T-helper 17 cell (primary cell): Measurements from ENCODE around the gene SDR9C7. TPM values are rescaled to one million over a fixed set of nuclear protein-coding genes. Genes with fewer than 3 reads are reported as not detected.
"Not testable (repeated sequence)": the region's sequence is repeated elsewhere in the genome, so short reads cannot be mapped to it uniquely, and the experiment has no call there.

Source experiments
- ATAC-seq: fragments of 150-1000 bp; cut with Tn5 transposase; 2 replicates; pipeline ENCODE4 v1.10.0; 2021; ENCODE audit warnings: mild to moderate bottlenecking, moderate library complexity
- DNase-seq, 3 donors: peaks; one replicate each; pipeline versions ENCODE4 v3.0.0 to v3.0.0-alpha.2; 2020 to 2021
- H3K9me3 ChIP-seq: one replicate; pipeline ENCODE4 v1.7.0; 2013; ENCODE audit warnings: low read length, mild to moderate bottlenecking; ENCODE audit not compliant: control insufficient read depth, poor library complexity, severe bottlenecking
- H3K27ac Mint-ChIP-seq: one replicate; pipeline ENCODE4 v1.8.0; 2022; ENCODE audit warnings: mild to moderate bottlenecking, moderate library complexity, mixed read lengths
- H3K27me3 Mint-ChIP-seq: one replicate; pipeline ENCODE4 v1.8.0; 2022; ENCODE audit warnings: mixed read lengths
- H3K36me3 Mint-ChIP-seq: one replicate; pipeline ENCODE4 v1.8.0; 2022; ENCODE audit warnings: low read depth, mixed read lengths
- H3K4me1 Mint-ChIP-seq: one replicate; pipeline ENCODE4 v1.8.0; 2022; ENCODE audit warnings: mild to moderate bottlenecking, mixed read lengths
- H3K4me3 Mint-ChIP-seq: one replicate; pipeline ENCODE4 v1.8.0; 2022; ENCODE audit warnings: mild to moderate bottlenecking, moderate library complexity, mixed read lengths
- total RNA-seq, 4 donors: library from RNA in 2 of 4; stranded (reverse) in 2 of 4; gene quantifications; one replicate each; pipeline ENCODE4 v1.2.3 and lab custom pipeline; 2022 to 2026

Gene SDR9C7
- total RNA-seq, 2 donors from 2014 or later, result not detected

- Mint-ChIP-seq H3K4me3 (no peak overlapping the region), H3K36me3 (peaks cover 2% of the 10 kb centered on the region), H3K27ac (no peak overlapping the region), H3K27me3 (peaks cover 31% of the 10 kb centered on the region), H3K4me1 (peaks cover 3% of the 10 kb centered on the region)
- no peak for ATAC-seq
- H3K9me3 ChIP-seq, result no peaks in the 10 kb centered on the region
- no peak for DNase-seq
Measured at GRCh38 chr12:56943878-56944277, 9.7 kb upstream of the SDR9C7 start.

GRCh38 chr12:56943374-56943773 is 9.2 kb upstream of the SDR9C7 start:
- peaks cover 26% of the 10 kb centered on the region for H3K27me3 Mint-ChIP-seq
- not testable (repeated sequence) for ATAC-seq, DNase-seq, H3K27ac Mint-ChIP-seq, H3K4me1 Mint-ChIP-seq, H3K4me3 Mint-ChIP-seq, H3K9me3 ChIP-seq, H3K36me3 Mint-ChIP-seq

- Mint-ChIP-seq H3K27ac (no peak overlapping the region), H3K27me3 (peaks cover 37% of the 10 kb centered on the region), H3K36me3 (peaks cover 2% of the 10 kb centered on the region), H3K4me1 (peaks cover 3% of the 10 kb centered on the region), H3K4me3 (no peak overlapping the region)
- DNase-seq (no peak), ATAC-seq (no peak)
- no peaks in the 10 kb centered on the region for H3K9me3 ChIP-seq
Measured at GRCh38 chr12:56941299-56942017, 7.2 kb upstream of the SDR9C7 start.

- H3K4me3 Mint-ChIP-seq, H3K9me3 ChIP-seq, ATAC-seq, H3K27ac Mint-ChIP-seq, H3K4me1 Mint-ChIP-seq, DNase-seq, H3K36me3 Mint-ChIP-seq: not testable (repeated sequence)
- H3K27me3 Mint-ChIP-seq, result peaks cover 41% of the 10 kb centered on the region
Measured at GRCh38 chr12:56940942-56941298, 6.7 kb upstream of the SDR9C7 start.

GRCh38 chr12:56935752-56936151 is 1.5 kb upstream of the SDR9C7 start:
- Mint-ChIP-seq H3K4me1 (peaks cover 7% of the 10 kb centered on the region), H3K36me3 (no peaks in the 10 kb centered on the region), H3K4me3 (no peak overlapping the region), H3K27me3 (peaks cover 21% of the 10 kb centered on the region), H3K27ac (no peak overlapping the region)
- no peak for DNase-seq
- no peak for ATAC-seq
- H3K9me3 ChIP-seq, result no peaks in the 10 kb centered on the region

- no peak for DNase-seq
- no peaks in the 10 kb centered on the region for H3K9me3 ChIP-seq
- Mint-ChIP-seq H3K27me3 (peaks cover 21% of the 10 kb centered on the region), H3K27ac (no peak overlapping the region), H3K4me1 (peaks cover 7% of the 10 kb centered on the region), H3K36me3 (no peaks in the 10 kb centered on the region), H3K4me3 (no peak overlapping the region)
- ATAC-seq, result no peak
Measured at GRCh38 chr12:56935157-56935556, 949 bp upstream of the SDR9C7 start.

- DNase-seq (no peak), ATAC-seq (no peak)
- peaks cover 2% of the 10 kb centered on the region for H3K36me3 Mint-ChIP-seq
- no peak overlapping the region for H3K27ac Mint-ChIP-seq
- no peak overlapping the region for H3K4me3 Mint-ChIP-seq
- H3K27me3 Mint-ChIP-seq, result peaks cover 31% of the 10 kb centered on the region
- H3K9me3 ChIP-seq, result no peaks in the 10 kb centered on the region
- peaks cover 11% of the 10 kb centered on the region for H3K4me1 Mint-ChIP-seq
Measured at GRCh38 chr12:56932867-56933266, 1.3 kb downstream of the SDR9C7 start.

GRCh38 chr12:56932146-56932545 is 2.1 kb downstream of the SDR9C7 start:
- Mint-ChIP-seq H3K4me1 (peaks cover 11% of the 10 kb centered on the region), H3K4me3 (no peak overlapping the region), H3K27me3 (peaks cover 31% of the 10 kb centered on the region), H3K27ac (no peak overlapping the region), H3K36me3 (peaks cover 2% of the 10 kb centered on the region)
- DNase-seq, result no peak
- no peak for ATAC-seq
- H3K9me3 ChIP-seq, result no peaks in the 10 kb centered on the region

- Mint-ChIP-seq H3K4me3 (no peak overlapping the region), H3K27ac (no peak overlapping the region), H3K27me3 (peaks cover 31% of the 10 kb centered on the region), H3K4me1 (peaks cover 11% of the 10 kb centered on the region), H3K36me3 (peaks cover 2% of the 10 kb centered on the region)
- ATAC-seq (peak; percentile 44), DNase-seq (no peak)
- H3K9me3 ChIP-seq, result no peaks in the 10 kb centered on the region
Measured at GRCh38 chr12:56931474-56931978, 2.7 kb downstream of the SDR9C7 start.

GRCh38 chr12:56930241-56930640 is 4.0 kb downstream of the SDR9C7 start:
- no peak overlapping the region for H3K4me3 Mint-ChIP-seq
- H3K4me1 Mint-ChIP-seq, result peaks cover 11% of the 10 kb centered on the region
- no peak overlapping the region for H3K27ac Mint-ChIP-seq
- DNase-seq (no peak), ATAC-seq (no peak)
- H3K9me3 ChIP-seq, result no peaks in the 10 kb centered on the region
- peaks cover 28% of the 10 kb centered on the region for H3K27me3 Mint-ChIP-seq
- peaks cover 2% of the 10 kb centered on the region for H3K36me3 Mint-ChIP-seq

- Mint-ChIP-seq H3K36me3 (peaks cover 2% of the 10 kb centered on the region), H3K4me1 (peaks cover 9% of the 10 kb centered on the region), H3K4me3 (no peak overlapping the region), H3K27me3 (peaks cover 28% of the 10 kb centered on the region), H3K27ac (no peak overlapping the region)
- H3K9me3 ChIP-seq, result no peaks in the 10 kb centered on the region
- ATAC-seq (no peak), DNase-seq (no peak)
Measured at GRCh38 chr12:56929780-56930179, 4.4 kb downstream of the SDR9C7 start.

GRCh38 chr12:56928262-56928661 is 5.9 kb downstream of the SDR9C7 start:
- H3K27me3 Mint-ChIP-seq, result peaks cover 28% of the 10 kb centered on the region
- peaks cover 2% of the 10 kb centered on the region for H3K36me3 Mint-ChIP-seq
- no peak overlapping the region for H3K4me3 Mint-ChIP-seq
- ATAC-seq (no peak), DNase-seq (no peak)
- no peak overlapping the region for H3K27ac Mint-ChIP-seq
- H3K9me3 ChIP-seq, result no peaks in the 10 kb centered on the region
- peaks cover 9% of the 10 kb centered on the region for H3K4me1 Mint-ChIP-seq

GRCh38 chr12:56927281-56927680 is 6.9 kb downstream of the SDR9C7 start:
- H3K4me1 Mint-ChIP-seq, result peaks cover 7% of the 10 kb centered on the region
- DNase-seq, result no peak
- H3K4me3 Mint-ChIP-seq, result peak overlapping the region; percentile 31
- no peak for ATAC-seq
- no peaks in the 10 kb centered on the region for H3K9me3 ChIP-seq
- H3K27me3 Mint-ChIP-seq, result peaks cover 28% of the 10 kb centered on the region
- H3K27ac Mint-ChIP-seq, result no peak overlapping the region
- H3K36me3 Mint-ChIP-seq, result peaks cover 2% of the 10 kb centered on the region

- Mint-ChIP-seq H3K4me3 (no peak overlapping the region), H3K27ac (no peak overlapping the region), H3K4me1 (no peaks in the 10 kb centered on the region), H3K36me3 (no peaks in the 10 kb centered on the region), H3K27me3 (peaks cover 13% of the 10 kb centered on the region)
- ATAC-seq (no peak), DNase-seq (no peak)
- peaks cover 4% of the 10 kb centered on the region for H3K9me3 ChIP-seq
Measured at GRCh38 chr12:56922031-56922430, 12.2 kb downstream of the SDR9C7 start.
